ENCODE results near the gene ABTB2. TPM values are rescaled to one million over a fixed set of nuclear protein-coding genes. Genes with fewer than 3 reads are reported as not detected.

ABTB2 gene
- total RNA-seq, 4 donors from 2014 or later: 2.9 to 8.2 (median 6.6) TPM

DNA sequence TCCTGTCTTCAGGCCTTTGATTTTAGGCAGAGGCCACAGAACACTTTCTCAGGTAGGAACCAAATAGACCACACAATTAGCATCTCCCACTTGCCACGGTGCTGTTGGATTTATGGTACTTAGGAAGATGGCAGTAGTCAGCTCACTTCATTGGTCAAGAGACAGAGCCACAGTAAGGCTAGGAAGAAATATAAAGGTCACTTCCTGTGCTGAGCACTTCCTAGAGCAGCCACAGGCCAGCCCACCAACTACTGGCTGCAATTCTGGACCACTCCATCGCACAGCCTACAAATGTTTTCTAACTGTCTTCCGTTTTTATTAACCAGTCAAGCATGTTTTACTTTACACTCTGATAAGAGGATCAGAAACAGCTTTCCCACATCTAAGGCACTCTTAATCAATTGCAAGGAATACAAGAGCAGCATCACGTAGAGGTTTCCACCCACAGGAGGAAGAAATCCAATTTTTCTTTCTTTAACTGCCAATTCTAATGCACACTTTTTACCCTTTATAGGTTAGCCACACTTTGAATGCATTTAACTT is 54.7 kb downstream of the ABTB2 start:
- Histone ChIP-seq H3K4me3 (no peak overlapping the region), H3K36me3 (no peaks in the 10 kb centered on the region), H3K27ac (no peak overlapping the region), H3K9me3 (no peaks in the 10 kb centered on the region), H3K27me3 (no peaks in the 10 kb centered on the region), H3K4me1 (no peaks in the 10 kb centered on the region)
- DNase-seq: no peak
- intact Hi-C loops (cut with DNase I; ENCODE audit: low total_unique reads): no loop called here
- TF ChIP-seq, protein P1, sequence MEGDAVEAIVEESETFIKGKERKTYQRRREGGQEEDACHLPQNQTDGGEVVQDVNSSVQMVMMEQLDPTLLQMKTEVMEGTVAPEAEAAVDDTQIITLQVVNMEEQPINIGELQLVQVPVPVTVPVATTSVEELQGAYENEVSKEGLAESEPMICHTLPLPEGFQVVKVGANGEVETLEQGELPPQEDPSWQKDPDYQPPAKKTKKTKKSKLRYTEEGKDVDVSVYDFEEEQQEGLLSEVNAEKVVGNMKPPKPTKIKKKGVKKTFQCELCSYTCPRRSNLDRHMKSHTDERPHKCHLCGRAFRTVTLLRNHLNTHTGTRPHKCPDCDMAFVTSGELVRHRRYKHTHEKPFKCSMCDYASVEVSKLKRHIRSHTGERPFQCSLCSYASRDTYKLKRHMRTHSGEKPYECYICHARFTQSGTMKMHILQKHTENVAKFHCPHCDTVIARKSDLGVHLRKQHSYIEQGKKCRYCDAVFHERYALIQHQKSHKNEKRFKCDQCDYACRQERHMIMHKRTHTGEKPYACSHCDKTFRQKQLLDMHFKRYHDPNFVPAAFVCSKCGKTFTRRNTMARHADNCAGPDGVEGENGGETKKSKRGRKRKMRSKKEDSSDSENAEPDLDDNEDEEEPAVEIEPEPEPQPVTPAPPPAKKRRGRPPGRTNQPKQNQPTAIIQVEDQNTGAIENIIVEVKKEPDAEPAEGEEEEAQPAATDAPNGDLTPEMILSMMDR (IDR thresholded peaks at IDR 0.05): no peak
- no peak for TF ChIP-seq POLR2A (IDR thresholded peaks at IDR 0.05)

DNA sequence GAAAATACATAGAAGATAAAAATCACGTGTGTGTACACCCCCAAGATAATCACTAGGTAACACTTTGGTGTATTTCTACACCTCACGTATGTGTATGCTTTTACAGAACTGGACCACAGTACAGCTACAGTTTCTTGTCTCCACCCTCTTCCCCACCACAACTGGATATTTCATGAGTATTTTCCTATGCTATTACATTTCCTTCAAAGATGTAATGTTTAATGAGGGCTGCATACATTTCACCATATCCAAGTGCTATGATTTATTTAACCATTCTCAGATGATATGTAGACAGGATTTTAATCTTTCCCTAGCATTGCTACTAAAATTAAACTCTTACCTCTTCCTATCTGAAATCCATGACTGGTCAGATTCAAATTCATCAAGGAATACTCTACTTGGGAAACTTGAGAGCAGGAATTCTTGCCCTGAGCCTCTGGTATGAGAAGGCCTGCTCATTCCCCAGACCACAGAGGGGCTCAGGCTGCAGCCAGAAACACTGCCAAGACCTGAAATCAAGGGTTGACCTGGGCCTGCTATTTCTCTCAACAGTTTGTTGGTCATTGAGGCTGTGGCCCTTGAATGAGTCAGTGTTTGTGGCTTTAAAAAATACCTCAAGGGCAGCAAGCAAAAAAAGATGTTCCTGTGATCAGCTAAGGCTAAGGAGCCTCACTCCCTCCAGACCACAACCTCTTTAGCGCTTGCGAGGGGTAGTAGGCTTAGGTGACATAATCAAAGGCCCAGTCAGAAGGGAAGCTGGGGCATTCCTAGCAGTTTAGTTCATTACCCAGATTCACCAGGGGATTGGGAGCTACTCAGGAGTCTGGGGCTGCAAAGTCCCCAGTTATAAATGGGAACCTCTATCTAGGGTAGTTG is 55.5 kb downstream of the ABTB2 start:
- no peak for DNase-seq
- H3K9me3 ChIP-seq: no peaks in the 10 kb centered on the region
- intact Hi-C loops (cut with DNase I; ENCODE audit: low total_unique reads): no loop called here
- TF ChIP-seq POLR2A (IDR thresholded peaks at IDR 0.05): no peak
- TF ChIP-seq, protein P1 (IDR thresholded peaks at IDR 0.05): no peak
- H3K36me3 ChIP-seq: no peaks in the 10 kb centered on the region
- H3K27me3 ChIP-seq: no peaks in the 10 kb centered on the region
- H3K4me1 ChIP-seq: no peaks in the 10 kb centered on the region
- H3K4me3 ChIP-seq: no peak overlapping the region
- no peak overlapping the region for H3K27ac ChIP-seq

DNA sequence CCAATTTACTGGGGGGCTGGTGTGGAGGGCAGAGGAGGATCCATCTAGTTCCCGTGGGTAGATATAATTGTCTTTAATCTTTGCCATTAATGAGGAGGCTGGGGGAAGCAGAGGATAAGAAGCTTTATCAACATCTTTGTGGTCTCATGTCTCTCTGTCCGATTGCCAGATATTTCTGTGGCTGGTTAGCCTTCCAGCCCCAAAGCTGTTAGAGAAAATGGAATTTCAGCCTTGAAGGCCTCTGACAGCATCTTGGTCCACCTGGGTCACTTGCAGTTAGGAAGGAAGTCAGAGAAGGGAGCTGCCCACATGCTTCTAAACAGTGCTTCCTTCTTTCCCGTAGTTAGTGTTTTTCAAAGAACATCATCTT is 56.9 kb downstream of the ABTB2 start:
- Histone ChIP-seq H3K27ac (no peak overlapping the region), H3K4me3 (no peak overlapping the region), H3K27me3 (no peaks in the 10 kb centered on the region), H3K36me3 (no peaks in the 10 kb centered on the region), H3K4me1 (no peaks in the 10 kb centered on the region), H3K9me3 (no peaks in the 10 kb centered on the region)
- intact Hi-C loops (cut with DNase I; ENCODE audit: low total_unique reads): no loop called here
- no peak for DNase-seq
- TF ChIP-seq POLR2A (IDR thresholded peaks at IDR 0.05): no peak
- TF ChIP-seq, protein P1 (IDR thresholded peaks at IDR 0.05): no peak

DNA sequence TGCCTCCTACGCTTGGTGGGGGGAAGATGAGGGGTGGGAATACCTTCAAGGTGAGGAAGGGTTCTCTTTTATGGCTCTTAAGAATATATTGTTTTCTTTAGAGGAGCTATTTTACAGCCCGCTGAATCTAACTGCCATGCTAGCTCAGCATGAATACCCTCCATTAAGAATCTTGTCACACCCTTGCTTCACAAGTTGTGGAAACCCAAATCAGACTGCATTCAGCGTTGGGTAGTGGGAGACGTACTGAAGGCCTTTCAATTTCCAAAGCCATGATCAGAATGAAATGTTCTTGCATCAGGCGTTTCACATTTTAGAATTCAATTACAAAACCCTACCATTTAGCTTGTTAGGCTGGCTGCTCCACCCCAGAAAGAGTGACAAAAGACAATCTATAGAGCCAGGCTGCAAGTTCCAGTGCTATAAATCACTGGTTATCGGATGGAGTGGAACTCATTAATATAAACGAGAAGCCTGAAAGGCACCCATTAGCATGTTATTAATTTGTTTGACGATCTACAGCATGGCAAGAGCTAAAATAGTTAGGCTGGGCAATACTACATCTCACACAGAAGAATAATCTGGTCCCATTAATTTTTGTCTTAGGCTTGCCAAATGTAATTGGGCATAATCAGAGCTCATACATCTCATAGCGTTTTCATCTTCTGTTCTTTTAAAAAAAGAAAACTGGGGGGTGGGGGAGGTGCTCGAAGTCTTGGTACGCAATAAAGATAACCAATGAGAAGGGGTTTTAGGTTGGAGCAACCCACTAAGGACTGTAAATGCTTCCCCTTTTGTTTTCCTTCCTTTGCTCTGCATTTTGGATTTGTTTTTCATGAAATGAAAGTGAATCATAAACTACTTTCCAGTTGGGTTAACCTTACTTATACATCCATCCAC is 57.5 kb downstream of the ABTB2 start:
- no peaks in the 10 kb centered on the region for H3K9me3 ChIP-seq
- TF ChIP-seq, protein P1 (IDR thresholded peaks at IDR 0.05): no peak
- TF ChIP-seq POLR2A (IDR thresholded peaks at IDR 0.05): no peak
- H3K27me3 ChIP-seq: no peaks in the 10 kb centered on the region
- H3K36me3 ChIP-seq: no peaks in the 10 kb centered on the region
- no peak overlapping the region for H3K27ac ChIP-seq
- H3K4me3 ChIP-seq: no peak overlapping the region
- DNase-seq: no peak
- intact Hi-C loops (cut with DNase I; ENCODE audit: low total_unique reads): no loop called here
- H3K4me1 ChIP-seq: no peaks in the 10 kb centered on the region
